CD4-positive, alpha-beta T cell treated with Interleukin-15 for 4 hours (primary cell): ENCODE measurements around the gene ALKAL2.
A peak's percentile ranks its signal among the peaks of the same experiment; 100 is the strongest.
"Not testable (repeated sequence)": the region's sequence is repeated elsewhere in the genome, so short reads cannot be mapped to it uniquely, and the experiment has no call there.

Experiments used
- DNase-seq: peaks from one replicate; pipeline ENCODE4 v3.0.0-alpha.2; 2020; ENCODE audit warnings: low spot score

The ALKAL2 gene

GRCh38 chr2:287911-288757 lies at the start of gene ALKAL2:
Gene ALKAL2, minus strand, starts transcription at chr2:288091. Its CDS starts 256 bp downstream, at chr2:287835.
- no peak for DNase-seq

- not testable (repeated sequence) for DNase-seq
These were observed 49.1 kb upstream of the ALKAL2 start for GRCh38 chr2:336949-337348.

- no peak for DNase-seq
These were observed 48.5 kb upstream of the ALKAL2 start for GRCh38 chr2:336360-336759.

GRCh38 chr2:332592-332991 lies 44.7 kb upstream of the ALKAL2 start:
- DNase-seq, result no peak

GRCh38 chr2:328761-329160 lies 40.9 kb upstream of the ALKAL2 start:
- DNase-seq, result no peak

- no peak for DNase-seq
These were observed 35.1 kb upstream of the ALKAL2 start for GRCh38 chr2:323035-323434.

GRCh38 chr2:322326-322725 lies 34.4 kb upstream of the ALKAL2 start:
- DNase-seq, result no peak

GRCh38 chr2:320561-320960 lies 32.7 kb upstream of the ALKAL2 start:
- no peak for DNase-seq

- DNase-seq, result no peak
These were observed 31.2 kb upstream of the ALKAL2 start for GRCh38 chr2:319059-319600.

- peak; percentile 28 for DNase-seq
These were observed 29.9 kb upstream of the ALKAL2 start for GRCh38 chr2:317501-318424.

- no peak for DNase-seq
These were observed 28.5 kb upstream of the ALKAL2 start for GRCh38 chr2:316381-316780.

GRCh38 chr2:315925-316324 lies 28.0 kb upstream of the ALKAL2 start:
- not testable (repeated sequence) for DNase-seq

GRCh38 chr2:314561-315336 lies 26.9 kb upstream of the ALKAL2 start:
- no peak for DNase-seq

GRCh38 chr2:313991-314390 lies 26.1 kb upstream of the ALKAL2 start:
- DNase-seq, result no peak

GRCh38 chr2:310994-311393 lies 23.1 kb upstream of the ALKAL2 start:
- DNase-seq, result no peak

GRCh38 chr2:309954-310510 lies 22.1 kb upstream of the ALKAL2 start:
- no peak for DNase-seq

GRCh38 chr2:309148-309953 lies 21.5 kb upstream of the ALKAL2 start:
- no peak for DNase-seq

- no peak for DNase-seq
These were observed 17.5 kb upstream of the ALKAL2 start for GRCh38 chr2:305366-305765.

GRCh38 chr2:296354-296753 lies 8.5 kb upstream of the ALKAL2 start:
- DNase-seq, result no peak

GRCh38 chr2:295090-295489 lies 7.2 kb upstream of the ALKAL2 start:
- DNase-seq, result no peak
